Mesendoderm (in vitro differentiated cells): ENCODE data around the gene ITPR2.
A peak's percentile ranks its signal among the peaks of the same experiment; 100 is the strongest.

Experiments
- DNase-seq: peaks from one replicate; pipeline ENCODE4 v3.0.0; 2013
- H2AK5ac ChIP-seq: 2 replicates; pipeline ENCODE4 v1.6.1; 2013; ENCODE audit warnings: low read length, inconsistent platforms
- H2BK120ac ChIP-seq: 2 replicates; pipeline ENCODE4 v1.6.1; 2013; ENCODE audit warnings: low read depth, mild to moderate bottlenecking, low read length, moderate library complexity, mixed read lengths
- H2BK15ac ChIP-seq: replicated peaks from 2 replicates; pipeline ENCODE4 v1.6.1; 2013; ENCODE audit warnings: low read depth, mild to moderate bottlenecking, moderate library complexity
- H2BK5ac ChIP-seq: 2 replicates; pipeline ENCODE4 v1.6.1; 2013; ENCODE audit warnings: low read length, inconsistent platforms
- H3K18ac ChIP-seq: 2 replicates; pipeline ENCODE4 v1.6.1; 2013; ENCODE audit warnings: mild to moderate bottlenecking, low read length, mixed read lengths
- H3K23ac ChIP-seq: one replicate; pipeline ENCODE4 v1.6.1; 2013; ENCODE audit warnings: low read length
- H3K27ac ChIP-seq: 2 replicates; pipeline ENCODE4 v1.5.1; 2013; ENCODE audit warnings: low read depth, mild to moderate bottlenecking, inconsistent platforms, low read length, moderate library complexity
- H3K27me3 ChIP-seq: 2 replicates; pipeline ENCODE4 v1.6.1; 2013; ENCODE audit warnings: low read length, control low read depth, mild to moderate bottlenecking, inconsistent platforms; ENCODE audit not compliant: insufficient read depth, poor library complexity
- H3K36me3 ChIP-seq: 2 replicates; pipeline ENCODE4 v1.6.1; 2013; ENCODE audit warnings: low read length, inconsistent platforms; ENCODE audit not compliant: control insufficient read depth, insufficient read depth
- H3K4ac ChIP-seq: one replicate; pipeline ENCODE4 v1.6.1; 2013; ENCODE audit warnings: low read depth, mild to moderate bottlenecking, low read length, moderate library complexity
- H3K4me1 ChIP-seq: 2 replicates; pipeline ENCODE4 v1.6.1; 2013; ENCODE audit warnings: low read depth, low read length, inconsistent platforms; ENCODE audit not compliant: control insufficient read depth
- H3K4me2 ChIP-seq: 2 replicates; pipeline ENCODE4 v1.6.1; 2013; ENCODE audit warnings: low read length
- H3K4me3 ChIP-seq: 2 replicates; pipeline ENCODE4 v1.5.1; 2013; ENCODE audit warnings: mild to moderate bottlenecking, low read length
- H3K56ac ChIP-seq: one replicate; pipeline ENCODE4 v1.6.1; 2013; ENCODE audit warnings: low read length
- H3K79me1 ChIP-seq: 2 replicates; pipeline ENCODE4 v1.6.1; 2013; ENCODE audit warnings: low read length, inconsistent platforms
- H3K79me2 ChIP-seq: 2 replicates; pipeline ENCODE4 v1.6.1; 2013; ENCODE audit warnings: mild to moderate bottlenecking, low read length; ENCODE audit not compliant: control insufficient read depth, insufficient read depth
- H3K9ac ChIP-seq: 2 replicates; pipeline ENCODE4 v1.6.1; 2013; ENCODE audit warnings: low read length, inconsistent platforms
- H4K5ac ChIP-seq: one replicate; pipeline ENCODE4 v1.6.1; 2013; ENCODE audit warnings: low read length
- H4K8ac ChIP-seq: one replicate; pipeline ENCODE4 v1.6.1; 2013; ENCODE audit warnings: low read depth, mild to moderate bottlenecking, control low read depth, low read length, moderate library complexity
- WGBS: extraction: QIAGEN DNeasy Blood & Tissue Kit; methylation state at CpG from one replicate; pipeline ENCODE4 v1.1.7; 2013; ENCODE audit warnings: low lambda C conversion rate, missing lambda C conversion rate; ENCODE audit not compliant: insufficient coverage; ENCODE audit errors: extremely low coverage; 5-methylcytosine and 5-hydroxymethylcytosine counted together

The ITPR2 gene

DNA sequence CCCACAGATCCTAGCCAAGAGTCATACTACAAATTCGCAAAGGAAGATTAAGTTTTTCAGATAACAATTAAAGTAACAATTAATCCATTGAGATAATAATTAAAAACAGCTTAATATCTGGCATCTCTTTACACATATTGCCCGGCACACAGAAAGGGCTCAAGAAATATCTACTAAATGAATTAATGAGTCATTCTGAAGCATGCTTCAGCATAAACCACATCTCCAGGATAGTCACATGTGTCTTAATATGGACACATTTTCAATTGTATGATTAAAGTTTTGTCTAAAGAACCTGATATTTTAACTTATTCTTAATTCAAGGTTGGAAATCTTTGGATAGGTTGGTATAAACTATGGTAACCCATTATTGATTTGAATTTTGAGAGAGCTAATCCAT lies 9.6 kb downstream of the ITPR2 start:
- Histone ChIP-seq H3K27me3 (no peaks in the 10 kb centered on the region), H3K4me2 (no peak overlapping the region), H3K9ac (no peak overlapping the region), H4K8ac (no peak overlapping the region), H3K4ac (no peak overlapping the region), H4K5ac (no peak overlapping the region), H2BK120ac (no peak overlapping the region), H2BK15ac (no peak overlapping the region), H2BK5ac (no peak overlapping the region), H2AK5ac (no peak overlapping the region), H3K4me3 (no peak overlapping the region), H3K27ac (no peak overlapping the region), H3K36me3 (no peaks in the 10 kb centered on the region), H3K23ac (no peak overlapping the region), H3K79me2 (peaks cover 7% of the 10 kb centered on the region), H3K4me1 (no peaks in the 10 kb centered on the region), H3K56ac (no peak overlapping the region), H3K18ac (no peak overlapping the region), H3K79me1 (peaks cover 1% of the 10 kb centered on the region)
- no CpG with 5 or more reads among the region's 2 CpGs for WGBS
- DNase-seq, result no peak

DNA sequence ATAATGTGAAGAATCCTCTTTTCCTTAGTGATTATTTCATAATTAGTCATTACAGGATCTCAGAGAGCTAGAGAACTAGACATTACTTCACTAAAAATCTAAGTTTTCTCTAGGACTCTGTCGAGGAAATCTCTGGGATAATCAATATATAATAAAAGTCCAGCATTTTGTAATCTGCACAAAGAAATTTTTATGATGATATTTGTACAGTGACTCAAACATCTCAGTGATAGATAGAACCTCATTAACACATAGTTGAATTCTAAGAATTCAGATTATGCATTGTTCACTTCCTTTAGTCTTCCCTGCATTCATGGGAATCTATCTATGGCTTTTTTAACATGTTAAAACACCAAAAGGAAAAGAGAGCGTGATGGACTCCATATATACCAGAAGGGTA lies 11.0 kb downstream of the ITPR2 start:
- H2BK15ac ChIP-seq, result no peak overlapping the region
- DNase-seq, result no peak
- no peak overlapping the region for H3K18ac ChIP-seq
- no peak overlapping the region for H3K4me3 ChIP-seq
- H3K4me1 ChIP-seq, result no peaks in the 10 kb centered on the region
- H3K27ac ChIP-seq, result no peak overlapping the region
- no peak overlapping the region for H3K23ac ChIP-seq
- no peak overlapping the region for H3K4ac ChIP-seq
- H4K8ac ChIP-seq, result no peak overlapping the region
- no peaks in the 10 kb centered on the region for H3K36me3 ChIP-seq
- no peaks in the 10 kb centered on the region for H3K27me3 ChIP-seq
- H2BK5ac ChIP-seq, result no peak overlapping the region
- no peak overlapping the region for H2BK120ac ChIP-seq
- no peak overlapping the region for H3K9ac ChIP-seq
- no peak overlapping the region for H2AK5ac ChIP-seq
- no peak overlapping the region for H3K4me2 ChIP-seq
- H3K79me1 ChIP-seq, result peaks cover 1% of the 10 kb centered on the region
- H3K56ac ChIP-seq, result no peak overlapping the region
- WGBS, result no CpG with 5 or more reads among the region's 2 CpGs
- peaks cover 5% of the 10 kb centered on the region for H3K79me2 ChIP-seq
- H4K5ac ChIP-seq, result no peak overlapping the region

DNA sequence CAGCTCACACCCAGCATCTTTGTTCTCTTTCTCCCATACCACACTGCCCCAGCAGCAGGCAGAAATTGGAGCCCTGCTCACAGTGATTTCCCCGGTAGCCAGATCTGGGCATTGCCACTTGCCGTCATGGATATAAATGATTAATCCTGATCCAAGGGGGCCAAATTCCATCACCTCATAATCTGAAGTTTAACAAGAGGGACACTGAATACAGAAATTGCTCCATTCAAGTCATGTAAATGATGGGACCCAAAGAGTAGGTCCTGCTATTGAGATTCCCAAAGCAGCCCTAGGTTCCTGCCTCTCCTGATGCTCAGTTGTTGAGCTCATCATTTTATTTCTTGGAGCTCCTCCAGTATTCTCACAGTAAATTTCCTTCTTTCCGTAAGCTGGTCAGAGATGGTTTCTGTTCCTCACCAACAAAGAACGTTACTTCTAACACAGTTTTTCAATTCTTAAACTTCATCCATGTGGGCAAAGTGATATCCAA lies 11.7 kb downstream of the ITPR2 start:
- no peak for DNase-seq
- H3K36me3 ChIP-seq, result no peaks in the 10 kb centered on the region
- no CpG with 5 or more reads among the region's 4 CpGs for WGBS
- no peaks in the 10 kb centered on the region for H3K79me1 ChIP-seq
- H2BK5ac ChIP-seq, result no peak overlapping the region
- H3K9ac ChIP-seq, result no peak overlapping the region
- H3K27ac ChIP-seq, result no peak overlapping the region
- H4K5ac ChIP-seq, result no peak overlapping the region
- no peak overlapping the region for H3K4me3 ChIP-seq
- H3K4me2 ChIP-seq, result no peak overlapping the region
- H3K18ac ChIP-seq, result no peak overlapping the region
- no peaks in the 10 kb centered on the region for H3K4me1 ChIP-seq
- H2AK5ac ChIP-seq, result no peak overlapping the region
- peaks cover under 1% of the 10 kb centered on the region for H3K79me2 ChIP-seq
- no peak overlapping the region for H2BK15ac ChIP-seq
- no peak overlapping the region for H3K23ac ChIP-seq
- no peak overlapping the region for H3K56ac ChIP-seq
- H4K8ac ChIP-seq, result no peak overlapping the region
- H3K27me3 ChIP-seq, result no peaks in the 10 kb centered on the region
- H2BK120ac ChIP-seq, result no peak overlapping the region
- H3K4ac ChIP-seq, result no peak overlapping the region

DNA sequence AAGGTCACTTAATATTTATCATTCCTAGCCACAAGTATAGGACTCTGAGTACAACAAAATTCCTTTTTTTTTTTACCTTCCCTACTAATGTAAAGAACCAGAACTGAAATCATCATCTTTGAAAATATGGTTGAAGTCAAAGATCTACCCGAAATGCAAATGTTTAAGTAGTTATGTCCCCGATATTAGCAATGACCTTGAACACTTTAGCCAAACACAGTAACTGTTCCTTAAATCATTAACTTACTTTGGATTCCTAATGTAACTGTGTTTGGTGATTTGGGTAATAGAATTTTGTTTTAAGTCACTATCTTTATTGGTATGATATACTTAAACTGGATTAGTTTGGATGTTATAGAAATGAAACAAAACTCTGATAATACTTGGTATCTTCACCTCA lies 14.4 kb downstream of the ITPR2 start:
- H3K23ac ChIP-seq, result no peak overlapping the region
- H3K4me2 ChIP-seq, result no peak overlapping the region
- H4K5ac ChIP-seq, result no peak overlapping the region
- H3K79me2 ChIP-seq, result no peaks in the 10 kb centered on the region
- H2BK5ac ChIP-seq, result no peak overlapping the region
- H3K4me1 ChIP-seq, result no peaks in the 10 kb centered on the region
- no peak overlapping the region for H3K4ac ChIP-seq
- no peak overlapping the region for H3K56ac ChIP-seq
- no peak overlapping the region for H3K27ac ChIP-seq
- no peak overlapping the region for H2AK5ac ChIP-seq
- no CpG with 5 or more reads among the region's 2 CpGs for WGBS
- no peaks in the 10 kb centered on the region for H3K27me3 ChIP-seq
- H3K18ac ChIP-seq, result no peak overlapping the region
- H3K9ac ChIP-seq, result no peak overlapping the region
- H4K8ac ChIP-seq, result no peak overlapping the region
- H3K79me1 ChIP-seq, result no peaks in the 10 kb centered on the region
- no peak overlapping the region for H2BK120ac ChIP-seq
- H3K4me3 ChIP-seq, result no peak overlapping the region
- H3K36me3 ChIP-seq, result no peaks in the 10 kb centered on the region
- DNase-seq, result no peak
- no peak overlapping the region for H2BK15ac ChIP-seq

DNA sequence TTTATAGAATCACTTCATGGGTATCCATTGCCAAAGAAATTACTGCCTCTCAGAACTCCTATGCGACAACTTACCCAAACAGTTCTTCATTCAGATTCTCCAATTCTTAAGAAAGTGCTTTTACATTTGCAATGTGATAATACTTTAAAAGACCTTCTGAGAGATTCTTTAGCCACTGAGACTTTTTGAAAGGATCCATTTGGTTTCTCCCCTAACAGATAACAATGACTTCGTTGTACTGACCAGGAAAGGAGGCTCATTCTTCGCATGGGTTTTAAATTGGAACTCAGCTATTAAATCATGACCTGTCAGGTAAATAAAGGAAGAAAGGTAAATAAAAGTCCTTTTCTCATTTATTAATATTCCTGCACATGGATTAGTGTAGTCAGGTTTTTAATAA lies 14.8 kb downstream of the ITPR2 start:
- Histone ChIP-seq H3K79me1 (no peaks in the 10 kb centered on the region), H4K5ac (no peak overlapping the region), H2BK15ac (no peak overlapping the region), H3K18ac (no peak overlapping the region), H3K4me2 (no peak overlapping the region), H4K8ac (no peak overlapping the region), H3K79me2 (no peaks in the 10 kb centered on the region), H3K4me3 (no peak overlapping the region), H3K27ac (no peak overlapping the region), H2BK5ac (no peak overlapping the region), H3K56ac (no peak overlapping the region), H3K9ac (no peak overlapping the region), H2BK120ac (no peak overlapping the region), H2AK5ac (no peak overlapping the region), H3K23ac (no peak overlapping the region), H3K36me3 (no peaks in the 10 kb centered on the region), H3K4ac (no peak overlapping the region), H3K27me3 (no peaks in the 10 kb centered on the region), H3K4me1 (no peaks in the 10 kb centered on the region)
- no CpG with 5 or more reads among the region's 3 CpGs for WGBS
- DNase-seq, result no peak

DNA sequence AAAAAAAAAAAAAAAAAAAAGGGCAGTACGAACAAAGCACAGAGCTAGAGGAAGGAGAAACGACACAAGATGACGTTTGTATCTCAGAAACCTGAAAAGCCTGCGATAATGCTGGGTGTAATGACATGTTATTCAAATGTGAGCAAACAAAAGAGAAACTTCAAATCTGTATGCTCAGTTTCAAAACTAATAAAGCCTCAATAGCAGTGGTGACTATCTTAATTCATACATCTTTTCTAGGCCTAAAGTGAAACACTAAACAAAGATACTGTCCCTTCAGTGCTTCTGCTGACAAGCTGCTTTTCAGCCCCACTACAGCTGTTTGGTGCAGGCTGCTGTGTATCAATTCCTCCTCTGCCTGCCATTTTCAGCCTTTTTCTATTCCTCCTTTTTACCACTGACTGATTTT lies 15.8 kb downstream of the ITPR2 start:
- Histone ChIP-seq H3K36me3 (no peaks in the 10 kb centered on the region), H3K56ac (no peak overlapping the region), H3K4me1 (no peaks in the 10 kb centered on the region), H3K9ac (no peak overlapping the region), H3K18ac (no peak overlapping the region), H3K79me1 (no peaks in the 10 kb centered on the region), H2AK5ac (no peak overlapping the region), H2BK120ac (no peak overlapping the region), H3K4me3 (no peak overlapping the region), H4K8ac (no peak overlapping the region), H2BK5ac (no peak overlapping the region), H3K4me2 (no peak overlapping the region), H3K27me3 (no peaks in the 10 kb centered on the region), H3K79me2 (no peaks in the 10 kb centered on the region), H4K5ac (no peak overlapping the region), H2BK15ac (no peak overlapping the region), H3K4ac (peak overlapping the region; percentile 55), H3K23ac (no peak overlapping the region), H3K27ac (no peak overlapping the region)
- DNase-seq, result no peak
- WGBS, result no CpG with 5 or more reads among the region's 4 CpGs
